Mesenchymal stem cell (in vitro differentiated cells and primary cell): ENCODE results near the gene CRACDL.

Experiments
- DNase-seq: peaks from one replicate; pipeline ENCODE4 v3.0.0-alpha.2; 2013
- H2AFZ ChIP-seq: one replicate; pipeline ENCODE4 v1.6.1; 2013; ENCODE audit warnings: low read depth, mild to moderate bottlenecking, control low read depth, inconsistent platforms, low read length, moderate library complexity
- H2AK5ac ChIP-seq: 2 replicates; pipeline ENCODE4 v1.6.1; 2013; ENCODE audit warnings: low read length, moderate library complexity, mild to moderate bottlenecking, inconsistent platforms; ENCODE audit not compliant: severe bottlenecking
- H2BK120ac ChIP-seq: one replicate; pipeline ENCODE4 v1.6.1; 2013; ENCODE audit warnings: low read depth, mild to moderate bottlenecking, inconsistent platforms, low read length, moderate library complexity
- H2BK12ac ChIP-seq, 2 experiments: one replicate each; pipeline ENCODE4 v1.6.1; 2013; ENCODE audit warnings: inconsistent platforms in 2 of 2, low read length in 2 of 2, mild to moderate bottlenecking in 2 of 2, moderate library complexity in 2 of 2, control low read depth in 1 of 2
- H2BK15ac ChIP-seq: one replicate; pipeline ENCODE4 v1.6.1; 2013; ENCODE audit warnings: mild to moderate bottlenecking, low read depth, inconsistent platforms; ENCODE audit not compliant: poor library complexity, severe bottlenecking
- H2BK5ac ChIP-seq: 2 replicates; pipeline ENCODE4 v1.6.1; 2013; ENCODE audit warnings: low read depth, mild to moderate bottlenecking, low read length, control low read depth, inconsistent platforms; ENCODE audit not compliant: poor library complexity, severe bottlenecking
- H3K14ac ChIP-seq, 2 experiments: one replicate each; pipeline ENCODE4 v1.6.1; 2013; ENCODE audit warnings: inconsistent platforms in 2 of 2, low read length in 2 of 2, control low read depth in 1 of 2, mild to moderate bottlenecking in 1 of 2, moderate library complexity in 1 of 2
- H3K18ac ChIP-seq, 2 experiments: one replicate each; pipeline ENCODE4 v1.6.1; 2013; ENCODE audit warnings: inconsistent platforms in 2 of 2, low read length in 2 of 2, control low read depth in 1 of 2, low read depth in 1 of 2, mild to moderate bottlenecking in 1 of 2
- H3K23ac ChIP-seq, 2 experiments: one replicate each; pipeline ENCODE4 v1.6.1; 2013; ENCODE audit warnings: inconsistent platforms in 2 of 2, low read length in 2 of 2, mild to moderate bottlenecking in 2 of 2, moderate library complexity in 2 of 2, control low read depth in 1 of 2
- H3K27ac ChIP-seq: 2 replicates; pipeline ENCODE4 v1.5.1; 2013; ENCODE audit warnings: mild to moderate bottlenecking, moderate library complexity, low read length, control low read depth, inconsistent platforms; ENCODE audit not compliant: poor library complexity, severe bottlenecking
- H3K27me3 ChIP-seq, 2 experiments: 2 replicates each; pipeline versions ENCODE4 v1.6.1 to v1.7.0; 2013; ENCODE audit warnings: low read length in 2 of 2, mild to moderate bottlenecking in 2 of 2, moderate library complexity in 2 of 2, control low read depth in 1 of 2, inconsistent platforms in 1 of 2; ENCODE audit not compliant: control insufficient read depth in 1 of 2, insufficient read depth in 1 of 2
- H3K36me3 ChIP-seq, 2 experiments: 2 replicates each; pipeline versions ENCODE4 v1.6.1 to v1.7.0; 2013; ENCODE audit warnings: low read length in 2 of 2, control low read depth in 1 of 2, inconsistent platforms in 1 of 2, low read depth in 1 of 2, mild to moderate bottlenecking in 1 of 2; ENCODE audit not compliant: insufficient read depth in 2 of 2, control insufficient read depth in 1 of 2
- H3K4ac ChIP-seq, 2 experiments: one replicate each; pipeline ENCODE4 v1.6.1; 2013; ENCODE audit warnings: inconsistent platforms in 2 of 2, low read length in 2 of 2, mild to moderate bottlenecking in 2 of 2, moderate library complexity in 2 of 2, control low read depth in 1 of 2, low read depth in 1 of 2
- H3K4me1 ChIP-seq: 2 replicates; pipeline ENCODE4 v1.6.1; 2013; ENCODE audit warnings: low read depth, low read length, control low read depth; ENCODE audit not compliant: control insufficient read depth, insufficient read depth
- H3K4me2 ChIP-seq: 2 replicates; pipeline ENCODE4 v1.6.1; 2013; ENCODE audit warnings: low read length, mild to moderate bottlenecking, inconsistent platforms; ENCODE audit not compliant: poor library complexity, severe bottlenecking
- H3K4me3 ChIP-seq, 2 experiments: 2 replicates each; pipeline versions ENCODE4 v1.5.1 to v1.7.0; 2013; ENCODE audit warnings: low read length in 2 of 2, mild to moderate bottlenecking in 2 of 2, control low read depth in 1 of 2, low read depth in 1 of 2; ENCODE audit not compliant: insufficient read depth in 1 of 2
- H3K79me1 ChIP-seq: replicated peaks from 2 replicates; pipeline ENCODE4 v1.6.1; 2013; ENCODE audit warnings: mild to moderate bottlenecking, control low read depth, low read length, inconsistent platforms; ENCODE audit not compliant: poor library complexity, severe bottlenecking
- H3K9ac ChIP-seq: 2 replicates; pipeline ENCODE4 v1.7.0; 2013; ENCODE audit warnings: mild to moderate bottlenecking, low read length, moderate library complexity
- H3K9me3 ChIP-seq: 2 replicates; pipeline ENCODE4 v1.7.0; 2013; ENCODE audit warnings: mild to moderate bottlenecking, low read length; ENCODE audit not compliant: control insufficient read depth
- H4K8ac ChIP-seq: one replicate; pipeline ENCODE4 v1.6.1; 2013; ENCODE audit warnings: inconsistent platforms, mild to moderate bottlenecking, low read length, moderate library complexity
- H4K91ac ChIP-seq: one replicate; pipeline ENCODE4 v1.6.1; 2013; ENCODE audit warnings: mild to moderate bottlenecking, low read length, inconsistent platforms
- WGBS: methylation state at CpG from one replicate; pipeline ENCODE4 v1.1.7; 2013; ENCODE audit warnings: mixed read lengths; 5-methylcytosine and 5-hydroxymethylcytosine counted together

Gene CRACDL

DNA sequence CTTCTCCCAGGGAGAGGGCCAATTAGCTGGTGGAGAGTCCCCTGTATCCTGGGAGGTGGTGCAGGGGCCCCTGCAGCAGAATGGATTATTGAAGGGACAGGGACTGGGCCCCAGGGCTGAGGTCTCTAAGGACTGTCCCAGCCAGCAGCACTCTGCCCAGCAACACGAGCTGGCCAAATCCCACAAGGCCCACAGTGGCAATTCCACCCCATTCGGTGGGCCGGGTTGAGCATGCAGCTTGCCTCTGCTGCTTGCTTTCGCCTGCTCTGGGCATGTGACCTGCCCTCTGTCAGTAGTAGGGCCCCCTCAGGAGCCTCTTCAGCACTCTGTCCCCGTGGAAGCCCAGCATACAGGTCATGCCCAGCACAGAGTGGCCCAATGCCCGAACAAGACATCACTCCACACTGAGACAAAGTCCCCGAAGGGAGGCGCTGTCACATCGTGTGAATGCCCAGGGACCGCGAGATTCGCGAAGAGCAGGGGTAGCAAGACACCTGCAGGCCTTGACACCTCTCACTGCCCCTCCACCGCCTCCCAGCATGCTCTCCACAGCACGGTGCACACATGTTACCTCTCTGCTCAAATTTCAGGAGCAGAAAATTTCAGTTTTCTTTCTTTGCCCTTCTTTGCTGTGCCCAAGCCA lies 65.4 kb downstream of the CRACDL start:
- Histone ChIP-seq H4K91ac (no peak overlapping the region), H4K8ac (no peak overlapping the region), H2AFZ (no peak overlapping the region), H3K14ac (peak overlapping the region in 1 of 2 experiments; percentile 1), H2BK120ac (no peak overlapping the region), H3K4me3 (no peak overlapping the region), H2BK15ac (no peak overlapping the region), H3K23ac (no peak overlapping the region), H3K4me1 (peaks cover 4% of the 10 kb centered on the region), H2BK5ac (no peak overlapping the region), H3K4ac (no peak overlapping the region), H3K9ac (no peak overlapping the region), H3K79me1 (no peaks in the 10 kb centered on the region), H3K18ac (no peak overlapping the region), H3K27ac (no peak overlapping the region), H3K27me3 (peaks cover 0 to 29% of the 10 kb centered on the region in 2 experiments), H3K9me3 (no peaks in the 10 kb centered on the region), H2AK5ac (no peak overlapping the region), H3K36me3 (no peaks in the 10 kb centered on the region), H3K4me2 (no peak overlapping the region), H2BK12ac (no peak overlapping the region)
- WGBS: 80% methylated on average over 15 of the region's 15 CpGs
- no peak for DNase-seq

DNA sequence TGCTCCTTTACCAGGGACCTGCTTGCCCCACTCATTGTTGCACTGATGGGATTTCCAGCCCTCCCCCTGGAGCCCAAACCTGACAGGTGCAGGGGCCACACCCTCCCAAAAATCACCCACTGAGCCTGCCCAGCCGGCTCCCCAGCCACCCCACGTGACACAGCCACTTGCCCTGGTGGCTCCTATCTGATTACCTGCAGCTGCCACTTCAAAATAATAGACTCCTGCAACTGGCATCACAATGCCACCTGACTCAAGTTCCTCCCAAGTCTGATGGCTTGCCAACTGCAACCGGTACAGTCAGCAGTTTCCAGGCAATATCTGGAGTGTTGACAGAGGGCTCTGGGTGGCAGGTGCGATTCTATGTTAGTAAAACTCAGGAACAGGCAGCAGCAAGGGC lies 66.2 kb downstream of the CRACDL start:
- no peak for DNase-seq
- no peaks in the 10 kb centered on the region for H3K79me1 ChIP-seq
- WGBS: 56% methylated on average over 4 of the region's 4 CpGs

DNA sequence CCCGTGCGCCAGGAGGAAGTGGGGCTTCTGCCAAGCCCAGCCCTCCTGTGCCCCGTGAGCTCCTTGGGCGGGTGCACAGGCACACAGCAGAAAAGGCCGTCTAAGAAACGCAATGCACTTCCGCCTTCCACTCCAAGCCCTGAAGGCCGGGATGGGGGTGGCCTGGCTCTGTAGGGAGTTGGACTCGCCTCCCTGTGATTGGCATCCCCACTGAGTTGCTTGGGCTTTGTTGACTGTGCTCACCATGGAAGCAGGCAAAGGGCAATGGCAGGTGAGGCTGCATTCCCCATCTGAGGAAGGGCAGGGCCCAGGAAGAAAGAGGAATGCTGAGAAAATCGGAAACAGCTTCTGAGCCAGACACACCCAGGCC lies 66.8 kb downstream of the CRACDL start:
- no peak overlapping the region for H3K4me3 ChIP-seq
- no peaks in the 10 kb centered on the region for H3K79me1 ChIP-seq
- no peak overlapping the region for H2BK12ac ChIP-seq
- peaks cover 0 to 15% of the 10 kb centered on the region in 2 experiments for H3K27me3 ChIP-seq
- no peak overlapping the region for H3K4me2 ChIP-seq
- H4K8ac ChIP-seq: no peak overlapping the region
- H3K4me1 ChIP-seq: peaks cover 7% of the 10 kb centered on the region
- H3K18ac ChIP-seq: no peak overlapping the region
- no peak overlapping the region for H3K14ac ChIP-seq
- no peaks in the 10 kb centered on the region for H3K9me3 ChIP-seq
- H2BK15ac ChIP-seq: no peak overlapping the region
- no peak overlapping the region for H2BK5ac ChIP-seq
- no peaks in the 10 kb centered on the region for H3K36me3 ChIP-seq
- H2AK5ac ChIP-seq: no peak overlapping the region
- no peak overlapping the region for H3K9ac ChIP-seq
- no peak for DNase-seq
- no peak overlapping the region for H2BK120ac ChIP-seq
- 84% methylated on average over 10 of the region's 10 CpGs for WGBS
- H3K4ac ChIP-seq: no peak overlapping the region
- no peak overlapping the region for H3K27ac ChIP-seq
- no peak overlapping the region for H2AFZ ChIP-seq
- H3K23ac ChIP-seq: no peak overlapping the region
- no peak overlapping the region for H4K91ac ChIP-seq

More for the DNA sequence above, 66.2 kb downstream of the CRACDL start:
- no peak overlapping the region for H2AFZ ChIP-seq
- no peak overlapping the region for H3K14ac ChIP-seq
- H3K4me1 ChIP-seq: peaks cover 6% of the 10 kb centered on the region
- no peak overlapping the region for H3K18ac ChIP-seq
- no peak overlapping the region for H2BK120ac ChIP-seq
- no peak overlapping the region for H4K91ac ChIP-seq
- no peak overlapping the region for H3K4ac ChIP-seq
- H2BK12ac ChIP-seq: no peak overlapping the region
- no peak overlapping the region for H3K4me3 ChIP-seq
- no peak overlapping the region for H2BK15ac ChIP-seq
- H3K27ac ChIP-seq: no peak overlapping the region
- H2AK5ac ChIP-seq: no peak overlapping the region
- H3K23ac ChIP-seq: no peak overlapping the region
- no peak overlapping the region for H4K8ac ChIP-seq
- H3K9me3 ChIP-seq: no peaks in the 10 kb centered on the region
- no peak overlapping the region for H3K9ac ChIP-seq
- H3K4me2 ChIP-seq: no peak overlapping the region
- H3K36me3 ChIP-seq: no peaks in the 10 kb centered on the region
- H3K27me3 ChIP-seq: peaks cover 0 to 22% of the 10 kb centered on the region in 2 experiments
- no peak overlapping the region for H2BK5ac ChIP-seq

- Histone ChIP-seq H3K14ac (no peak overlapping the region), H3K18ac (no peak overlapping the region), H2AK5ac (no peak overlapping the region), H3K9ac (no peak overlapping the region), H3K23ac (no peak overlapping the region), H2AFZ (no peak overlapping the region), H3K9me3 (no peaks in the 10 kb centered on the region), H3K4me1 (peaks cover 7% of the 10 kb centered on the region), H3K36me3 (no peaks in the 10 kb centered on the region), H4K8ac (no peak overlapping the region), H2BK12ac (no peak overlapping the region), H4K91ac (no peak overlapping the region), H3K4ac (no peak overlapping the region), H3K4me2 (no peak overlapping the region), H3K4me3 (no peak overlapping the region), H3K27me3 (peaks cover 0 to 13% of the 10 kb centered on the region in 2 experiments), H2BK120ac (no peak overlapping the region), H2BK15ac (no peak overlapping the region), H3K27ac (no peak overlapping the region), H2BK5ac (no peak overlapping the region), H3K79me1 (no peaks in the 10 kb centered on the region)
- 88% methylated on average over 9 of the region's 10 CpGs for WGBS
- DNase-seq: no peak
Measured at GRCh38 chr2:98868548-98869271, 67.3 kb downstream of the CRACDL start.
